Ectodermal cell (in vitro differentiated cells): Measurements from ENCODE around the gene SATB1.
"Not testable (repeated sequence)": the region's sequence is repeated elsewhere in the genome, so short reads cannot be mapped to it uniquely, and the experiment has no call there.

Source experiments
- H3K27ac ChIP-seq: 2 replicates; pipeline ENCODE4 v1.7.0; 2013; ENCODE audit warnings: mild to moderate bottlenecking, low read depth, low read length; ENCODE audit not compliant: insufficient read depth, poor library complexity, severe bottlenecking
- H3K27me3 ChIP-seq: 2 replicates; pipeline ENCODE4 v1.7.0; 2013; ENCODE audit warnings: mild to moderate bottlenecking, low read length; ENCODE audit not compliant: insufficient read depth, control insufficient read depth, poor library complexity, severe bottlenecking
- H3K36me3 ChIP-seq: one replicate; pipeline ENCODE4 v1.7.0; 2013; ENCODE audit warnings: low read length; ENCODE audit not compliant: control insufficient read depth, insufficient read depth
- H3K4me1 ChIP-seq: one replicate; pipeline ENCODE4 v1.7.0; 2013; ENCODE audit warnings: low read length; ENCODE audit not compliant: control insufficient read depth, insufficient read depth
- H3K4me3 ChIP-seq: 2 replicates; pipeline ENCODE4 v1.7.0; 2013; ENCODE audit warnings: low read depth, low read length, control low read depth; ENCODE audit not compliant: insufficient read depth
- H3K9me3 ChIP-seq: 2 replicates; pipeline ENCODE4 v1.7.0; 2013; ENCODE audit warnings: mild to moderate bottlenecking, low read length, moderate library complexity; ENCODE audit not compliant: control insufficient read depth
- WGBS, 2 experiments: methylation state at CpG; one replicate each; pipeline ENCODE4 v1.1.7; 2013; ENCODE audit warnings: missing lambda C conversion rate in 2 of 2; 5-methylcytosine and 5-hydroxymethylcytosine counted together

SATB1 gene

GRCh38 chr3:18338827-18339514 is 86.2 kb downstream of the SATB1 start:
- H3K27me3 ChIP-seq, result no peaks in the 10 kb centered on the region
- H3K4me3 ChIP-seq, result no peak overlapping the region
- no peaks in the 10 kb centered on the region for H3K4me1 ChIP-seq
- H3K36me3 ChIP-seq, result no peaks in the 10 kb centered on the region
- 94 to 95% methylated on average over 9 of the region's 11 CpGs for WGBS, 2 experiments
- H3K9me3 ChIP-seq, result no peaks in the 10 kb centered on the region
- H3K27ac ChIP-seq, result no peak overlapping the region

- no peaks in the 10 kb centered on the region for H3K36me3 ChIP-seq
Measured at GRCh38 chr3:18337231-18337630, 87.9 kb downstream of the SATB1 start.

GRCh38 chr3:18334837-18335601 is 90.1 kb downstream of the SATB1 start:
- Histone ChIP-seq H3K4me3 (no peak overlapping the region), H3K27ac (no peak overlapping the region), H3K4me1 (no peaks in the 10 kb centered on the region), H3K27me3 (no peaks in the 10 kb centered on the region), H3K9me3 (no peaks in the 10 kb centered on the region), H3K36me3 (no peaks in the 10 kb centered on the region)

More at GRCh38 chr3:18337231-18337630, 87.9 kb downstream of the SATB1 start:
- Histone ChIP-seq H3K27ac (no peak overlapping the region), H3K4me1 (no peaks in the 10 kb centered on the region), H3K9me3 (no peaks in the 10 kb centered on the region), H3K27me3 (no peaks in the 10 kb centered on the region), H3K4me3 (no peak overlapping the region)
- 93 to 94% methylated on average over 1 of the region's 1 CpG for WGBS, 2 experiments

GRCh38 chr3:18330772-18331441 is 94.2 kb downstream of the SATB1 start:
- not testable (repeated sequence) for H3K9me3 ChIP-seq, H3K4me1 ChIP-seq, H3K4me3 ChIP-seq, H3K27me3 ChIP-seq, H3K36me3 ChIP-seq, H3K27ac ChIP-seq
- 66 to 67% methylated on average over 20 to 21 of the region's 25 CpGs for WGBS, 2 experiments

- Histone ChIP-seq H3K27me3 (no peaks in the 10 kb centered on the region), H3K27ac (no peak overlapping the region), H3K4me1 (no peaks in the 10 kb centered on the region), H3K4me3 (no peak overlapping the region), H3K9me3 (no peaks in the 10 kb centered on the region), H3K36me3 (no peaks in the 10 kb centered on the region)
- 71 to 73% methylated on average over 5 of the region's 5 CpGs for WGBS, 2 experiments
Measured at GRCh38 chr3:18308096-18308650, 117.0 kb downstream of the SATB1 start.

GRCh38 chr3:18307529-18307928 is 117.6 kb downstream of the SATB1 start:
- H3K27ac ChIP-seq, result no peak overlapping the region
- H3K4me1 ChIP-seq, result no peaks in the 10 kb centered on the region
- no peak overlapping the region for H3K4me3 ChIP-seq
- no peaks in the 10 kb centered on the region for H3K9me3 ChIP-seq
- 88 to 94% methylated on average over 1 of the region's 1 CpG for WGBS, 2 experiments
- no peaks in the 10 kb centered on the region for H3K36me3 ChIP-seq
- H3K27me3 ChIP-seq, result no peaks in the 10 kb centered on the region

- H3K9me3 ChIP-seq, result no peaks in the 10 kb centered on the region
- no peak overlapping the region for H3K27ac ChIP-seq
- H3K4me3 ChIP-seq, result no peak overlapping the region
- no peaks in the 10 kb centered on the region for H3K36me3 ChIP-seq
- no peaks in the 10 kb centered on the region for H3K4me1 ChIP-seq
- WGBS, 2 experiments, result 87% methylated on average over 1 of the region's 1 CpG
- H3K27me3 ChIP-seq, result no peaks in the 10 kb centered on the region
Measured at GRCh38 chr3:18302517-18302916, 122.6 kb downstream of the SATB1 start.

GRCh38 chr3:18301781-18302180 is 123.4 kb downstream of the SATB1 start:
- Histone ChIP-seq H3K4me1 (no peaks in the 10 kb centered on the region), H3K27ac (no peak overlapping the region), H3K9me3 (no peaks in the 10 kb centered on the region), H3K27me3 (no peaks in the 10 kb centered on the region), H3K36me3 (no peaks in the 10 kb centered on the region), H3K4me3 (no peak overlapping the region)
- 94 to 96% methylated on average over 1 of the region's 1 CpG for WGBS, 2 experiments

GRCh38 chr3:18300916-18301315 is 124.2 kb downstream of the SATB1 start:
- no peak overlapping the region for H3K4me3 ChIP-seq
- H3K9me3 ChIP-seq, result no peaks in the 10 kb centered on the region
- WGBS, 2 experiments, result 69% methylated on average over 2 of the region's 3 CpGs; no CpG with 5 or more reads in 1 of the 2 experiments
- H3K36me3 ChIP-seq, result no peaks in the 10 kb centered on the region
- no peaks in the 10 kb centered on the region for H3K27me3 ChIP-seq
- no peak overlapping the region for H3K27ac ChIP-seq
- no peaks in the 10 kb centered on the region for H3K4me1 ChIP-seq

- Histone ChIP-seq H3K27ac (no peak overlapping the region), H3K27me3 (no peaks in the 10 kb centered on the region), H3K9me3 (no peaks in the 10 kb centered on the region), H3K4me3 (no peak overlapping the region), H3K36me3 (no peaks in the 10 kb centered on the region), H3K4me1 (no peaks in the 10 kb centered on the region)
Measured at GRCh38 chr3:18297126-18297525, 128.0 kb downstream of the SATB1 start.
